ENCODE measurements around the gene DLK2.

DNA sequence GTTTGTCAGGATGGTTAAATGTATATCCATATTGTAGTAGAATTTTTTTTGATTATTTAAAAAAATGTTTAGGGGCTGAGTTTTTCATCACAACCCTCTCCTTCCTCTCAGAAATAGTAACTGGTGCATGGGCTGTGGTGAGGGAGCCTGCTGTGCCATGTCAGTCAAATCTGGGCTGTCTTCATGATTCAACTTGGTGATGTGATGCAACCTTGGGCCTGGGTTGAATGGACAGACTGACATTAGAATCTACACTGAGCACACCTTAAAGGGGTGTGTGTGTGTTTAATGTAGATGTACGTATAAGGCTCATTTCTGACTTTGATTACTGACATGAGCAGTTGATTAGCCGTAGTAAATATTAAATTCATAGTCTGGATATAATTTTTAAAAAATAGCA lies 25.7 kb upstream of the DLK2 start:
- no peak for TF ChIP-seq CTCF (IDR thresholded peaks at IDR 0.05)
- TF ChIP-seq ZFX (IDR thresholded peaks at IDR 0.05; ENCODE audit: borderline replicate concordance) = no peak

All from 22Rv1 (cell line).